IPS DF 4.7 (cell line): ENCODE data around the gene NAALADL2.
"Not testable (repeated sequence)": the region's sequence is repeated elsewhere in the genome, so short reads cannot be mapped to it uniquely, and the experiment has no call there.

Experiments
- DNase-seq: peaks from one replicate; pipeline ENCODE4 v3.0.0-alpha.2; 2013; ENCODE audit warnings: low spot score; ENCODE audit errors: extremely low read depth

The NAALADL2 gene

GRCh38 chr3:175129126-175129525 is 270.0 kb downstream of the NAALADL2 start:
- DNase-seq: no peak

GRCh38 chr3:175129571-175129970 is 270.4 kb downstream of the NAALADL2 start:
- DNase-seq: no peak

- not testable (repeated sequence) for DNase-seq
Measured at GRCh38 chr3:175131866-175132265, 272.7 kb downstream of the NAALADL2 start.

GRCh38 chr3:175132706-175133105 is 273.6 kb downstream of the NAALADL2 start:
- not testable (repeated sequence) for DNase-seq

GRCh38 chr3:175144368-175144767 is 285.2 kb downstream of the NAALADL2 start:
- no peak for DNase-seq

- no peak for DNase-seq
Measured at GRCh38 chr3:175146258-175146657, 287.1 kb downstream of the NAALADL2 start.

GRCh38 chr3:175149675-175150074 is 290.5 kb downstream of the NAALADL2 start:
- DNase-seq: no peak

- no peak for DNase-seq
Measured at GRCh38 chr3:175150812-175151401, 291.8 kb downstream of the NAALADL2 start.

- no peak for DNase-seq
Measured at GRCh38 chr3:175153595-175153994, 294.5 kb downstream of the NAALADL2 start.

- DNase-seq: no peak
Measured at GRCh38 chr3:175155172-175155571, 296.0 kb downstream of the NAALADL2 start.

GRCh38 chr3:175159202-175159601 is 300.1 kb downstream of the NAALADL2 start:
- no peak for DNase-seq

- DNase-seq: no peak
Measured at GRCh38 chr3:175161291-175161690, 302.2 kb downstream of the NAALADL2 start.

- DNase-seq: no peak
Measured at GRCh38 chr3:175163686-175164085, 304.6 kb downstream of the NAALADL2 start.

- not testable (repeated sequence) for DNase-seq
Measured at GRCh38 chr3:175173117-175173516, 314.0 kb downstream of the NAALADL2 start.

- no peak for DNase-seq
Measured at GRCh38 chr3:175176556-175176955, 317.4 kb downstream of the NAALADL2 start.

- DNase-seq: no peak
Measured at GRCh38 chr3:175179055-175179454, 319.9 kb downstream of the NAALADL2 start.

GRCh38 chr3:175184392-175184791 is 325.3 kb downstream of the NAALADL2 start:
- DNase-seq: no peak

GRCh38 chr3:175185903-175186302 is 326.8 kb downstream of the NAALADL2 start:
- no peak for DNase-seq

GRCh38 chr3:175186511-175186910 is 327.4 kb downstream of the NAALADL2 start:
- no peak for DNase-seq

- no peak for DNase-seq
Measured at GRCh38 chr3:175187586-175187985, 328.5 kb downstream of the NAALADL2 start.

GRCh38 chr3:175192536-175192935 is 333.4 kb downstream of the NAALADL2 start:
- no peak for DNase-seq

- DNase-seq: no peak
Measured at GRCh38 chr3:175193815-175194518, 334.8 kb downstream of the NAALADL2 start.
